BLaER1 treated with 17β-estradiol and CSF1 and Interleukin-3, amounts not matched to agents 10 nM and 100 nM (cell line): ENCODE results near the gene LARP4B.

Experiments
- H3K27ac ChIP-seq, 11 experiments: shearing (Covaris generic); formaldehyde crosslinking; 2 replicates each; pipeline ENCODE4 v1.8.1; 2022
- H3K27me3 ChIP-seq, 11 experiments: shearing (Covaris generic); formaldehyde crosslinking; 2 replicates each; pipeline ENCODE4 v1.8.1; 2022
- H3K36me3 ChIP-seq, 11 experiments: shearing (Covaris generic); formaldehyde crosslinking; 2 replicates each; pipeline ENCODE4 v1.8.1; 2022
- H3K4me1 ChIP-seq, 10 experiments: shearing (Covaris generic); formaldehyde crosslinking; 2 replicates each; pipeline ENCODE4 v1.8.1; 2022
- H3K4me2 ChIP-seq, 11 experiments: shearing (Covaris generic); formaldehyde crosslinking; 2 replicates each; pipeline ENCODE4 v1.8.1; 2022
- H3K4me3 ChIP-seq, 10 experiments: shearing (Covaris generic); formaldehyde crosslinking; 2 replicates each; pipeline ENCODE4 v1.8.1; 2022
- H3K9ac ChIP-seq, 11 experiments: shearing (Covaris generic); formaldehyde crosslinking; 2 replicates each; pipeline ENCODE4 v1.8.1; 2022
- H3K9me3 ChIP-seq, 11 experiments: shearing (Covaris generic); formaldehyde crosslinking; replicated peaks in 1 of 11; 2 replicates each; pipeline ENCODE4 v1.8.1; 2022
- H4K20me1 ChIP-seq, 11 experiments: shearing (Covaris generic); formaldehyde crosslinking; 2 replicates each; pipeline ENCODE4 v1.8.1; 2022
- Cebpa-rat ChIP-seq, 11 experiments: shearing (Covaris generic); IDR thresholded peaks; 2 replicates each; pipeline ENCODE4 v1.8.1; 2022

The LARP4B gene

GRCh38 chr10:971613-972012 lies 40.1 kb upstream of the LARP4B start:
- H3K4me2 ChIP-seq = peak overlapping the region in 9 of 11 experiments; percentile 16 to 89 (median 82); a peak in 18 of 22 replicates
- H3K9ac ChIP-seq = peak overlapping the region in 5 of 11 experiments; percentile 7 to 34 (median 23); a peak in 4 of 22 replicates
- H3K4me1 ChIP-seq = peaks cover 21 to 72% (median 61%) of the 10 kb centered on the region in 10 experiments
- peak overlapping the region in 1 of 10 experiments; percentile 6; a peak in 1 of 20 replicates for H3K4me3 ChIP-seq
- H3K27ac ChIP-seq = peak overlapping the region in 8 of 11 experiments; percentile 16 to 65 (median 55); a peak in 13 of 22 replicates
- no peaks in the 10 kb centered on the region for H3K27me3 ChIP-seq
- peaks cover 0 to 5% (median 0%) of the 10 kb centered on the region in 11 experiments; a peak in 3 of 22 replicates for H3K36me3 ChIP-seq
- no peak for TF ChIP-seq Cebpa-rat (IDR thresholded peaks at IDR 0.05)
- no peaks in the 10 kb centered on the region for H4K20me1 ChIP-seq
- H3K9me3 ChIP-seq = peaks cover 3 to 10% (median 5%) of the 10 kb centered on the region in 11 experiments; a peak in 15 of 22 replicates

GRCh38 chr10:971150-971542 lies 39.6 kb upstream of the LARP4B start:
- Histone ChIP-seq H3K9ac (peak overlapping the region in 6 of 11 experiments; percentile 15 to 54 (median 29); a peak in 7 of 22 replicates), H3K4me2 (peak overlapping the region in 10 of 11 experiments; percentile 15 to 89 (median 82); a peak in 19 of 22 replicates)

GRCh38 chr10:970311-971149 lies 39.0 kb upstream of the LARP4B start:
- H3K27me3 ChIP-seq = no peaks in the 10 kb centered on the region
- H3K36me3 ChIP-seq = no peaks in the 10 kb centered on the region
- peak overlapping the region in 6 of 11 experiments; percentile 4 to 54 (median 29); a peak in 7 of 22 replicates for H3K9ac ChIP-seq
- no peak for TF ChIP-seq Cebpa-rat (IDR thresholded peaks at IDR 0.05)
- H3K9me3 ChIP-seq = peaks cover 0 to 3% (median 0%) of the 10 kb centered on the region in 11 experiments; a peak in 1 of 22 replicates
- peaks cover 20 to 71% (median 60%) of the 10 kb centered on the region in 10 experiments for H3K4me1 ChIP-seq
- H4K20me1 ChIP-seq = no peaks in the 10 kb centered on the region
- H3K27ac ChIP-seq = peak overlapping the region in 7 of 11 experiments; percentile 10 to 65 (median 59); a peak in 11 of 22 replicates
- peak overlapping the region in 3 of 10 experiments; percentile 6 to 21 (median 14); a peak in 3 of 20 replicates for H3K4me3 ChIP-seq
- peak overlapping the region in 10 of 11 experiments; percentile 15 to 89 (median 82); a peak in 19 of 22 replicates for H3K4me2 ChIP-seq

More at GRCh38 chr10:971150-971542, 39.6 kb upstream of the LARP4B start:
- H3K9me3 ChIP-seq = peaks cover 0 to 5% (median under 1%) of the 10 kb centered on the region in 11 experiments; a peak in 6 of 22 replicates
- H3K27ac ChIP-seq = peak overlapping the region in 8 of 11 experiments; percentile 16 to 65 (median 55); a peak in 12 of 22 replicates
- TF ChIP-seq Cebpa-rat (IDR thresholded peaks at IDR 0.05) = peak in 9 of 11 experiments; percentile 21 to 91 (median 75); a peak in 14 of 22 replicates
- H3K27me3 ChIP-seq = no peaks in the 10 kb centered on the region
- peak overlapping the region in 3 of 10 experiments; percentile 6 to 21 (median 14); a peak in 3 of 20 replicates for H3K4me3 ChIP-seq
- no peaks in the 10 kb centered on the region for H4K20me1 ChIP-seq
- H3K36me3 ChIP-seq = peaks cover 0 to under 1% (median 0%) of the 10 kb centered on the region in 11 experiments; a peak in 3 of 22 replicates
- peaks cover 21 to 72% (median 61%) of the 10 kb centered on the region in 10 experiments for H3K4me1 ChIP-seq

- Histone ChIP-seq H3K9ac (no peak overlapping the region), H3K9me3 (peaks cover 0 to 3% (median 0%) of the 10 kb centered on the region in 11 experiments; a peak in 1 of 22 replicates), H4K20me1 (no peaks in the 10 kb centered on the region), H3K27ac (0 out of 22 replicates have a peak overlapping the region, but pooled peaks of 1 of the 11 experiments have one; percentile 59), H3K36me3 (no peaks in the 10 kb centered on the region), H3K27me3 (no peaks in the 10 kb centered on the region), H3K4me3 (no peak overlapping the region), H3K4me1 (peaks cover 10 to 62% (median 51%) of the 10 kb centered on the region in 10 experiments), H3K4me2 (peak overlapping the region in 6 of 11 experiments; percentile 78 to 86 (median 83); a peak in 11 of 22 replicates)
- peak in 3 of 11 experiments; percentile 25 to 62 (median 41); a peak in 5 of 22 replicates for TF ChIP-seq Cebpa-rat (IDR thresholded peaks at IDR 0.05)
These were observed 38.1 kb upstream of the LARP4B start for GRCh38 chr10:969473-970150.

GRCh38 chr10:968546-969199 lies 37.2 kb upstream of the LARP4B start:
- H3K9me3 ChIP-seq = peaks cover 0 to 3% (median 0%) of the 10 kb centered on the region in 11 experiments; a peak in 1 of 22 replicates

GRCh38 chr10:966466-967235 lies 35.1 kb upstream of the LARP4B start:
- Histone ChIP-seq H3K4me1 (peaks cover 0 to 32% (median 21%) of the 10 kb centered on the region in 10 experiments; a peak in 15 of 20 replicates), H3K27ac (no peak overlapping the region), H3K4me3 (no peak overlapping the region), H3K4me2 (no peak overlapping the region), H3K9me3 (no peaks in the 10 kb centered on the region), H4K20me1 (no peaks in the 10 kb centered on the region), H3K9ac (no peak overlapping the region), H3K36me3 (no peaks in the 10 kb centered on the region), H3K27me3 (no peaks in the 10 kb centered on the region)
- no peak for TF ChIP-seq Cebpa-rat (IDR thresholded peaks at IDR 0.05)

More at GRCh38 chr10:968546-969199, 37.2 kb upstream of the LARP4B start:
- Histone ChIP-seq H3K27ac (no peak overlapping the region), H3K9ac (no peak overlapping the region), H3K36me3 (no peaks in the 10 kb centered on the region), H4K20me1 (no peaks in the 10 kb centered on the region), H3K4me2 (peak overlapping the region in 3 of 11 experiments; percentile 21 to 82 (median 27); a peak in 1 of 22 replicates), H3K27me3 (no peaks in the 10 kb centered on the region), H3K4me1 (peaks cover 1 to 52% (median 41%) of the 10 kb centered on the region in 10 experiments; a peak in 19 of 20 replicates), H3K4me3 (no peak overlapping the region)
- TF ChIP-seq Cebpa-rat (IDR thresholded peaks at IDR 0.05) = no peak

GRCh38 chr10:964988-965417 lies 33.5 kb upstream of the LARP4B start:
- no peak overlapping the region for H3K4me3 ChIP-seq
- H3K9me3 ChIP-seq = no peaks in the 10 kb centered on the region
- H3K9ac ChIP-seq = no peak overlapping the region
- no peaks in the 10 kb centered on the region for H3K27me3 ChIP-seq
- H3K27ac ChIP-seq = no peak overlapping the region
- peaks cover 0 to 15% (median 5%) of the 10 kb centered on the region in 10 experiments; a peak in 11 of 20 replicates for H3K4me1 ChIP-seq
- H3K36me3 ChIP-seq = no peaks in the 10 kb centered on the region
- no peaks in the 10 kb centered on the region for H4K20me1 ChIP-seq
- TF ChIP-seq Cebpa-rat (IDR thresholded peaks at IDR 0.05) = no peak
- no peak overlapping the region for H3K4me2 ChIP-seq
